Fibroblast of lung (primary cell): ENCODE results near the gene FRMPD2.
"Not testable (repeated sequence)": the region's sequence is repeated elsewhere in the genome, so short reads cannot be mapped to it uniquely, and the experiment has no call there.

Source experiments
- CTCF ChIP-seq, 2 donors: IDR thresholded peaks in 1 of 2; conservative IDR thresholded peaks in 1 of 2; 1 replicate in 1 of 2; 2 replicates in 1 of 2; pipeline ENCODE4 v1.5.1; 2011 to 2012; ENCODE audit warnings: low read length in 2 of 2, control low read depth in 1 of 2, inconsistent platforms in 1 of 2, low read depth in 1 of 2, mild to moderate bottlenecking in 1 of 2
- EZH2 ChIP-seq: IDR thresholded peaks from 2 replicates; pipeline ENCODE4 v1.5.1; 2012; ENCODE audit warnings: low read length, control low read depth, mild to moderate bottlenecking; ENCODE audit errors: missing control alignments

DNA sequence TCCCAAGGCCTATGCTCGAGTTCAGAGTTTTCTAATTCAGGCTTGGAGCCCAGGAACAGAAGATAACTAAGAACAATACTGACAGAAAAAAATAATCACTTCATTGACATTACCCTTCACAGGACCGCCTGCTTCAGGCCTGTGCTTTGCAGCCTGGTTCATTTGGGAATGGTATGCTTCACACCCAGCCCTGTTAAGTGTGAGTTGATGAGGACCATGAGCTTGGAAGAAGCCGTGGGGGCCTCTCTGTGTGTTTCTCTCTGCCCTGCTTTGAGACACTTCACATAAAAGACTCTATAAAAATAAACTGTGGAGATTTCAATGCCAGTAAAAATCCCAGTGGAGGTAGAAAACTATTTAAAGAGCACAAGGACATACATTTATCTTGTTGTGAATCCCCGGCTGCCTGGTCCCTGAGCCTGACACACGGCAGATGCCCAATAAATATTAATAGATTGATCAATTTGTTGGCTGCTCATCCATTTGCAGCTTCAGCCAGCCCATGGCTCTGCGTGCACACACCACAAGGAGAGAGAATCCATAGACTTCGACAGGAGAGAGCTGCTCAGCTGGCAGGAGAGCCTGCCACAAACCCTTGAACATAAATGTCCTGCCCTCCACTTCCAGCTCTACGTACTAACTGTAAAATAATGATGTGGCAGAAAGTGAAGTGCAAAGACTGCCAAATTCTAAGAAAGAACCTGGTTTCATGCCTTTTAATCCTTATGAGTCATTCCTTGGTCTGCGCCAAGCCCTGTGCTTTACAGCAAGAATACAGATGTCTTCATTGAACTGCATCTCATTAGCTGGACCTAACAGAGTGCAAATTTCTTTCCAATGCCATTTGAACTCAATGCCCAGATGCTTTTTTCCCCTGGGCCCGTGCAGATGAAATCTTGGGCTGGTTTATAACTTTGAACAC lies 130.5 kb downstream of the FRMPD2 start:
- TF ChIP-seq CTCF (conservative IDR thresholded peaks at IDR 0.05 in 1 of 2, IDR thresholded peaks at IDR 0.05 in 1 of 2; ENCODE audit: low read depth in 1 of 2, low read length in 2 of 2); EZH2: not testable (repeated sequence)
